Amygdala (tissue), 56 donors: ENCODE data around the gene FAM120AOS.
"Not testable (repeated sequence)": the region's sequence is repeated elsewhere in the genome, so short reads cannot be mapped to it uniquely, and the experiment has no call there.

Experiments
- DNase-seq, 56 donors: peaks; one replicate each; lab custom pipeline; 2025; lab: John Stamatoyannopoulos, UW

FAM120AOS gene

GRCh38 chr9:93447655-93448054 lies 5.7 kb downstream of the FAM120AOS start:
- no peak for DNase-seq

GRCh38 chr9:93446073-93446472 lies 7.3 kb downstream of the FAM120AOS start:
- no peak for DNase-seq

- DNase-seq: no peak
Observed at GRCh38 chr9:93440896-93441580, 12.3 kb downstream of the FAM120AOS start.

- DNase-seq: not testable (repeated sequence)
Observed at GRCh38 chr9:93439301-93439700, 14.1 kb downstream of the FAM120AOS start.

- DNase-seq: no peak
Observed at GRCh38 chr9:93437996-93438395, 15.4 kb downstream of the FAM120AOS start.

- DNase-seq: no peak
Observed at GRCh38 chr9:93436655-93437407, 16.6 kb downstream of the FAM120AOS start.

DNA sequence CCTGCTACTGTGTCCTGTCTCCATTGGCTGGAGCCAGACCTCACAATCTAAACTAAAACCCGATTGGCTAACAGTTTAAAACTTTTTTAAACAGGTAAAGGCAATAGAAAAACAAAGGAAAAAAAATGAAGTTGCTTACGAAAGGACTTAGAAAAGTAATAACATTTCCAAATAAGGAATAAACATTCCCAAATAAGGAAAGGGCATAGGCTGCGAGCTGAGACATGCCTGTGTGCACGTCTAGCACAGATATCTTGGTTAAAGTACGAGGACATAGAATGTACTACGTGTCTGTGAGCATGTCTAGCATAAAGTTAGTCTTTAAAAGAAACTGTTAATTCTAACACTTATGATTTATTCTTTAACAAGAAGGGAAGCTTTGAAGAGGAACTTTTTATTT lies 17.2 kb downstream of the FAM120AOS start:
- DNase-seq: no peak

- DNase-seq: no peak
Observed at GRCh38 chr9:93435386-93435785, 18.0 kb downstream of the FAM120AOS start.

DNA sequence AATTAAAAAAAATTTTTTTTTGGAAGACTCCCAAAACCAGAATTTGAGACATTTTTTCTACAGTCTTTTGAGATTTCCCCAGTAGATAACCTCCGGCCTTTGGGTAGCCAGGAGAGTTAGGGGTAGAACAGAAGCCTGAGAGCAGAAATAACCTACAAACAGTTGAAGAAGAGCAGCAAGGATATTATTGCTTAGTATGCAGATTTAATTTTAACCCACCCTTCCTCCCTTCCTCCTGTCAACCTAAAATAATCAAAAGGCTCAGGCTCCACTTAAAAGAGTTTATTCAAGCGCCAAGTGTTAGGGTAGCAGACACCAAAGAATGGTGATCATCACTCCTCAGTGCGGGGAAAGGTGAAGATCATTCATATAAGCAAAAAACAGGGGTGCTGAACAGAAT lies 19.3 kb downstream of the FAM120AOS start:
- no peak for DNase-seq

GRCh38 chr9:93432964-93433363 lies 20.4 kb downstream of the FAM120AOS start:
- DNase-seq: no peak

DNA sequence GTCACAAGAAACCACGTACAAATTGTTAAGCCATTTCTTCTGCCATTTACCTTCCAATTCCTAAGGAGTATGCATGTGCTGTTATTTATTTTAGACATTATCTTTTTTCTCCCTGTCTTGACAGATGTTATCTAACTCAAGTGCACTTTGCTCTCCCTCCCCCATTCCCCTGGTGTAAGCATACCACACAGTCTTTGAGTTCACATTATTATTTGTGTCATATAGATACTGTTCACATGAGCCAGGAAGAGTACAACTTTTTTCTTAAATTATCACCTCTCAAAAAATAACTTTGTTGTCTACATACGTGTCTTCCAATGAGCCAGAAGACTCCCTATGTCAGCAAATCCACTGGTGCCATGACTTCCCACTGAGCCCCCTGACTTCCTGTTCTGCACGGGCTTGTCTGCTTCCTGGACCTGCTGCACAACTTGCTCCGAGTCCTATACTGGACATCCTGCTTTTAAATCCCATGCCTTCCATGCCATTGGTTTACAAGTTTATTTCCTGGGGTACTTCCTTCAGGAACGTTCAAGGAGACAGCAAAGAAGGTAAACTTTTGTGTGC lies 21.8 kb downstream of the FAM120AOS start:
- DNase-seq: peak in 1 of 56 donors; percentile 13

- no peak for DNase-seq
Observed at GRCh38 chr9:93427655-93428379, 25.6 kb downstream of the FAM120AOS start.

GRCh38 chr9:93422977-93423616 lies 30.3 kb downstream of the FAM120AOS start:
- DNase-seq: no peak

DNA sequence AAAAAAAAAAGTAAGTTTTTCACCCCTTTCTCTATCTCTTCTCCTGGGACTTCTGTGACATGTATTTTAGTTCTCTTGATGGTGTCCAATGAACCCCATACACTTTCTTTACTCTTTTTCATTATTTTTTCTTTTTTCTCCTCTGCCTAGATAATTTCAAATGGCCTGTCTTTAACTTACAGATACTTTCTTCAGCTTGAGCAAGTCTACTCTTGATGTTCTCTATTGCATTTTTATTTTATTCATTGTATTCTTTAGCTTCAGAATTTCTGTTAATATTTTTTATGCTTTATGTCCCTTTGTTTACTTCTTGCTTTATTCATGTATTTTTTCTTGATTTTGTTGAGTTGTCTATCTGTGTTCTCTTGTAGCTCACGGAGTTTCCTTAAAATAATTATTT lies 34.4 kb downstream of the FAM120AOS start:
- no peak for DNase-seq

DNA sequence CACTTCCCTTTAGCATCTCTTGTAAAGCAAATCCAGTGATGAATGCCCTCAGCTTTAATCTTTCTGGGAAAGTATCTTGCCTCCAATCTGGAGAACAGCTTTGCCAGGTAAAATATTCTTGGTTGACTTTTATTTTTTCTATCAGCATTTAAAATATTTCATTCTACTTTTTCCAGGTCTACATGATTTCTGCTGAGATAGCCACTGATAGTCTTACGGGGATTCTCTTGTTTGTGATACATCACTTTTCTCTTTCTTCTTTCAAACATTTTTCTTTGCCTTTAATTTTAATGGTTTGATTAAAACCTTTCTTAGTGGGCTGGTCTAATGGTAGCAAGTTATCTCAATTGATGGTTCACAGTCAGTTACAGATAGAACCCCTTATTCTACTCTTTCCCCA lies 35.8 kb downstream of the FAM120AOS start:
- no peak for DNase-seq

GRCh38 chr9:93416530-93417235 lies 36.7 kb downstream of the FAM120AOS start:
- no peak for DNase-seq

- DNase-seq: no peak
Observed at GRCh38 chr9:93415176-93415690, 38.1 kb downstream of the FAM120AOS start.

DNA sequence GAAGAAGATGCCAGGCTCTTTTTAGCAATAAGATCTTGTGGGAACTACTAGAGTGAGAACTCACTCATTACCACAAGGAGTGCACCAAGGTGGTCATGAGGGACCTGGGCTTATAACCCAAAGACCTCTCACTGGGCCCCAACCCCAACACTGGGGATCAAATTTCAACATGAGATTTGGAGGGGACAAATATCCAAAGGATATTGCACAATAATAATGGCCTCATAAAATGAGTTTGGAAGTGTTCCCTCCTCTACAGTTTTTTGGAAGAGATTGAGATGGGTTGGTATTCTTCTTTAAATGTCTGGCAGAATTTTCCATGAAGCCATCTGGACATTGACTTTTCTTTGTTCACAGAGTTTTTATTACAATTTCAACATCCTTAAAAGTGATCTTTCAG lies 39.9 kb downstream of the FAM120AOS start:
- DNase-seq: no peak

DNA sequence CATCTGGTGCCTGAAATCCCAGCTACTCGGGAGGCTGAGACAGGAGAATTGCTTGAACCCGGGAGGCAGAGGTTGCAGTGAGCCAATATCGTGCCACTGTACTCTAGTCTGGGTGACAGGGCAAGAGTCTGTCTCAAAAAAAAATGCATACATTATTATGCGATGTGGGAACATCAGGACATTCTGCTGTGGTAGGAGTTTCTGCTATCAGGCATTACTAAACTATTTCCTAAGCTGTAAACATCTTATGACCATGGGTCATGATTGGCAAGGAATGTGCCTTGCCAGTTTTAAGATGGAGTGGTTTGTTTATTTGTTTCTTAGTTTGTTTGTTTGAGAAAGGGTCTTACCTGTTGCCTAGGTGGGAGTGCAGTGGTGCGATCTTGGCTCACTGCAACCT lies 47.0 kb downstream of the FAM120AOS start:
- DNase-seq: no peak

DNA sequence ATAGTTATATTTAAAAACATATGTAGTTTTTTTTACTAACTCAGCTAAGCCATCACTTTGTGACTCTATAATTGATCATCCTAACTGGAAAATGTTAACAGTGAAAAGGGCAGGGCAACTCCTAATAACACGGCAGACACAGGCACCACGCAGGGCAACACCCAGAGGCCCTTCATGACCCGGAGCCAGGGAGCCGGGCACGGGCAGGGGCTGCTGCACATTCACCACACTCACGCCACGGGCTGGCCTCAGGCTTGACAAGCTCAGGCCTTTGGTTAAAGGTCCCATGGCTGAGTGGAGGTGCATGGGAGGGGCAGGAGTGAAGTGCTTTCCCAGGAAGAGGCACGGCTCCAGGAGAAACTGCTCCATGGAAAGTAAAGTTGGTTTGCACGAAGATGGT lies 54.9 kb downstream of the FAM120AOS start:
- no peak for DNase-seq
